Measurements from ENCODE around the gene ADAMTSL1.

DNA sequence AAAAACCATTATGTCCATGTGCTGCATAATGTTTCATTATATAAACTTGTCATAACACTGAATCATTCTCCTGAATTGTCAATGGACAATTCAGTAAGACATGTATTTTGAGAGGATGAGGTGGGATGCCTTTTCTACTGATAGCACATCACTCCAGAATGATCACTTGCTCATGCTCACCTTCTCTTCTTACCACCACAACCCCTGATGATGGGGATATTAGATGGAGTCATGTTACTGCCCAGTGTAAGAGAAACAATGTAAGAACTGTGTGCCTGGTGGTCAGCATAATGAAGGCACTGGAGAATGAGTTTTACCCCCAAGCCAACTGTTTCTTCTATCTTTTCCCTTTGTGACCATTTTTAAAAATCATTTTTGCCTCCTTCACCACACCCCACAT, 198.8 kb downstream of the ADAMTSL1 start:
- no peak for TF ChIP-seq EP300 (IDR thresholded peaks at IDR 0.05)
- TF ChIP-seq, protein P1, sequence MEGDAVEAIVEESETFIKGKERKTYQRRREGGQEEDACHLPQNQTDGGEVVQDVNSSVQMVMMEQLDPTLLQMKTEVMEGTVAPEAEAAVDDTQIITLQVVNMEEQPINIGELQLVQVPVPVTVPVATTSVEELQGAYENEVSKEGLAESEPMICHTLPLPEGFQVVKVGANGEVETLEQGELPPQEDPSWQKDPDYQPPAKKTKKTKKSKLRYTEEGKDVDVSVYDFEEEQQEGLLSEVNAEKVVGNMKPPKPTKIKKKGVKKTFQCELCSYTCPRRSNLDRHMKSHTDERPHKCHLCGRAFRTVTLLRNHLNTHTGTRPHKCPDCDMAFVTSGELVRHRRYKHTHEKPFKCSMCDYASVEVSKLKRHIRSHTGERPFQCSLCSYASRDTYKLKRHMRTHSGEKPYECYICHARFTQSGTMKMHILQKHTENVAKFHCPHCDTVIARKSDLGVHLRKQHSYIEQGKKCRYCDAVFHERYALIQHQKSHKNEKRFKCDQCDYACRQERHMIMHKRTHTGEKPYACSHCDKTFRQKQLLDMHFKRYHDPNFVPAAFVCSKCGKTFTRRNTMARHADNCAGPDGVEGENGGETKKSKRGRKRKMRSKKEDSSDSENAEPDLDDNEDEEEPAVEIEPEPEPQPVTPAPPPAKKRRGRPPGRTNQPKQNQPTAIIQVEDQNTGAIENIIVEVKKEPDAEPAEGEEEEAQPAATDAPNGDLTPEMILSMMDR (IDR thresholded peaks at IDR 0.05) = no peak
- TF ChIP-seq POLR2AphosphoS5 (IDR thresholded peaks at IDR 0.05) = no peak
